ENCODE measurements around the gene SDR39U1.

Gene SDR39U1

DNA sequence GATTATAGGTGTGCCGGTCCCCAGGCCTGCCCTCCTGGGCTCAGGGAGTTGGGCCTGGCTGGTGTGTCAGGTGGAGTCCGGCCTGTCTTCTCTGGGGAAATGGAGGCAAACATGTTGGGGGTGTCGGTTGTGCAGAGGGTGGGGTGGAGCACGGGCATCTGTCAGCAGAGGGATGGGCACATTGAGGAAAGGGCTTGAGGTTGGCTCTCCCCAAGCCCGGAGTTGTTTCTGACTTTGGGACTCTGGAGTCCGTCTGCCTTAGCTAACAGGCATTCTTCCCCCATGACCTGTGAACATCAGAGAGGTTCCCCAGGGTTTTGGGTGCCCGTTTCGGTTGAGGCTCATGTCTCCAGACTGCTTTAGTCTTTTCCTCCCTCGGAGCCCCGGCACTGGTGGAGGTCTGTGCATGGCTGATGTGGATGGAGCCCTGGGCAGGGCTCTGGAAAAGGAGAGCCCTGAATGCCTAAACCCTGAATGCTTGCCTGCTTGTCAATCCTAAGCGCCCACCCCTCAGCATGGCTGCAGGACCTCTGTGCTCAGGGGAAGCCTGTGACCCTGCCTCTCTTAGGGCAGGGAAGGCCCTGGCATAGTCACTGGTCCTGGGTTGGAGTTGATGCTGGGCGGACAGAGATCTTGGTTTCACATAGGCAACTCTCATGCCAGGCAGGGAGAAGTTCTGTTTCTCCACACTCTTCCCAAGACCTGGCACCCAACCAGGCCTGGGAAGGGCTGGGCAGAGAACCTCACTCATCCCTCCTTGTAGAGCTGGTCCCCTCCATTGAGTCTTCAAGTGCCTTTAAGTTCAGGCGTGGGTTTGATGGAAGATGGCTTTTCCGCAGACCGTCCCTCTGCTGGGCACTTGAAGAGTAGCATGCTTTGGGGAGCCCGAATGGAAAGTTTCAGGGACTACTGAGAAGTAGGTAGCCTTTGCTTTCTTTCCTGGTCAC is 30.9 kb downstream of the SDR39U1 start:
- DNase-seq (ENCODE audit: low read depth), result no peak

- DNase-seq (ENCODE audit: low read depth), result no peak
Measured at GRCh38 chr14:24409956-24410355, 32.6 kb downstream of the SDR39U1 start.

- no peak for DNase-seq (ENCODE audit: low read depth)
Measured at GRCh38 chr14:24409192-24409591, 33.4 kb downstream of the SDR39U1 start.

DNA sequence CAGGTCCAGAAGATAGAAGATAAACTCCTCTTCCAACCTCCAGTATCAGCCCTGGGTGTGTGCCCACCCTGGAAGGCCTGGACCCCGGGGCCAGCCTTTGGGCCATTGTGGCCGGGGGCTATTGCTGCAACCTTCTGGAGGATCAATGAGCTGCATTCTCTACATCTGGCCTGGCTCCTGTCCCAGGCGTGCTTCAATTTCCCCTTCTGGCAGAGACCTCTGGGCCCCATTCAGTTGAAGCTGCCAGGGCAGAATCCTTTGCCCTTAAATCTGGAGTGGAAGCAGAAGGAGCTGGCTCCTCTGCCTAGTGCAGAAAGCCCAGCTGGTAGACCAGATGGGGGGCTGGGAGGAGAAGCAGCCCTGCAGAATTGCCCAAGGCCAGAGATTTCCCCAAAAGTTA is 33.8 kb downstream of the SDR39U1 start:
- no peak for DNase-seq (ENCODE audit: low read depth)

DNA sequence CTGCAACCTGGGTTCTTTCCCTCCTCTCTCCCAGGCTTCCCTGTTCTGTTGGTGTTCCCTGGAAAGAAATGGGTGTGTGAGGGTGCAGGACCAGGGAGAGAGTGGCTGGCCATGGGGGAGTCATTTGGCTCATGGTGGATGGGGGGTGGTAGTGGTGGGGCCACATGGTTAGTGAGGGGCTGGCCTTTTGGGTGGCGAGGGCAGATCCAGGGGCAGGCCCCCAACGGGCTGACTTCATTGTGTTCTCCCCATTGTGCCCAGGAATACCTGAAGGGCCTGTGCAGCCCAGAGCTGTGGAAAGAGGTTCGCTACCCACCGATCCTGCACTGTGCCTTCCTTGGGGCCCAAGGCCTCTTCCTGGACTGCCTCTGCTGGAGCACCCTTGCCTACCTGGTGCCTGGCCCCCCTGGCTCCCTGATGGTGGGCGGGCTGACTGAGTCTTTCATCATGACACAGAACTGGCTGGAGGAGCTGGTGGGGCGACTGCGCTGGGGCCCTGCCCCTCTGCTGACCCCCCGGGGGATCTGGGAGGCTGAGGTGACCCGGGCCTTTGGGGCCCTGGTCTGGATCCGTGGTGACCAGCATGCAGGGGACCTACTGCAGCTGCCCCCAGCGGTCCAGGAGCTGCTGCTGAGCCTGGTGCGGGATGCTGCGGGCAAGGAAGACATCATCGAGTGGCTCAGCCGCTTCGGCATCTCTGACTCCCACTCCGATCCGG is 34.8 kb downstream of the SDR39U1 start:
- no peak for DNase-seq (ENCODE audit: low read depth)

- no peak for DNase-seq (ENCODE audit: low read depth)
Measured at GRCh38 chr14:24406416-24406815, 36.2 kb downstream of the SDR39U1 start.

GRCh38 chr14:24404814-24405213 is 37.8 kb downstream of the SDR39U1 start:
- DNase-seq (ENCODE audit: low read depth), result no peak

DNA sequence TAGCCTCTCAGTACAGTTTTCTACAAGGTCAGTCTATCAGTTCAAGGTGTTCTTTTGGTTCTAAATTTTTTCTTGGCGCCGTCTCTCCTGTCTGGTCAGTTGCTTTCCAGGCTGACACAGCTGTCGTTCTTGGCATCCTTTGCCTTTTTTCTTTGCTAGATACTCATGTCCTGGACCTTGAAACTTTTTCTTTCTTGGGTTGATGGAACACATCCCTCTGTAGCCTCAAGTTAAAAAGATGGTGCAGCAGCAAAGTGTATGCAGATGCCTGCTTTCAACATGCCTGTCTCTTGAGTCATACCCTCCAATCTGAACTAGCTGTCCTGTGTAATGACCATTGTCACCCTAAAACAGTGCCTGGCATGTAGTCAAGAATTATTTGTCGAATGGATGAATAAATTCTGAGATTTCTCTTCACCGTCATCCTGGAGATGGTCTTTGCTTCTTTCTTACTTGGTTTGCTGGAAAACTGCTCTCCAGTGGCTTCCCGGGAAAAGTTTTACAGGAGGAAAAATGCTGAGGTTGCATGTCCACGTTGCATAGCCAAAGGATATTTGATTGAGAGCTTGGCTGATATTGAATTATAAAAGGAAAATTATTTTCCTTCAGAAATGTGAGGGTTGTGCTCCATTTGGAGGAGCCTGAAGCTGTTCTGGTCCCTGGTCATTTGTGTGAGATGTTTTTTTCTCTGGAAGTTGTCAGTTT is 39.1 kb downstream of the SDR39U1 start:
- no peak for DNase-seq (ENCODE audit: low read depth)

DNA sequence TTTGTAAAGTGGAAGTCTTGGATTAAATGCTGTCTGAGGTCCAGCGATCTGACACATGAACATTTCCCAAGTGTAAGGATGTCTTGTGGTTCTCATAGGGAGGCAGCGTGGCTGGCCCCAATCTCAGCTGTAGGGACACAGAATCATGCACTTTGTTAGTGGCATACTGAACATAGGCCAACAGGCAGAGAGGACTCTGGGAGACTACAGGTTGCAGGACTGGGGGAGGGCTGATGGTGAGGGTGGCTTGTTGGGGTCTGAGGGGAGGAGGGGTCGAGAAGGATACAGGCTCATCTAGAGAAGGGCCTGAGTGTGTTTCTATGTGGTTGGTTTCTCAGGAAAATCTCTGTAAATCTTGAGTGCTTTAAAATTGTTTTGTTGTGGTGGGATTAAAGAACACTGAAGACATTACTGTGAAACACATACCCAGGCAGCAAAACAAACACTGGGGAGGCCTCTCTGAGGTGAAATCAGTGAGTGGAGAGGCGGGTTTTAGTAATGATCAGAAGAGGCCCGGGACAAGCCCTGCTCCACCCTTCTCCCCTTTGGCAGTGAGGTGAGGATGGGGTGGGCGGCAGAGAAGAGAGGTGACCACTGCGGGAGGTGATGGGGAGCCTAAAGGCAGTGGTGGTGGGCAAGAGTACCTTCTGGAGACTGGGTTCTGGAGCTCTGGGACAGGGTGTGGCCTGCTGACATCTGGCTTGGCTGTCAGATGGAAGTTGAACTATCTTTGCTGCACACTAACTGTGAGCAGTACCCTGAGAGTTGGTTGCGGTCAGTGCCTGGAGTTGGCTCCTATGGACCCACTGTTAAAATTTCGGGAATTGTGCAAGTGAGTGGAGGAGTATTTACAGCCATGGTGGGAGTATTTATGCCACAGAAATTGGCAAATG is 40.5 kb downstream of the SDR39U1 start:
- DNase-seq (ENCODE audit: low read depth), result no peak

DNA sequence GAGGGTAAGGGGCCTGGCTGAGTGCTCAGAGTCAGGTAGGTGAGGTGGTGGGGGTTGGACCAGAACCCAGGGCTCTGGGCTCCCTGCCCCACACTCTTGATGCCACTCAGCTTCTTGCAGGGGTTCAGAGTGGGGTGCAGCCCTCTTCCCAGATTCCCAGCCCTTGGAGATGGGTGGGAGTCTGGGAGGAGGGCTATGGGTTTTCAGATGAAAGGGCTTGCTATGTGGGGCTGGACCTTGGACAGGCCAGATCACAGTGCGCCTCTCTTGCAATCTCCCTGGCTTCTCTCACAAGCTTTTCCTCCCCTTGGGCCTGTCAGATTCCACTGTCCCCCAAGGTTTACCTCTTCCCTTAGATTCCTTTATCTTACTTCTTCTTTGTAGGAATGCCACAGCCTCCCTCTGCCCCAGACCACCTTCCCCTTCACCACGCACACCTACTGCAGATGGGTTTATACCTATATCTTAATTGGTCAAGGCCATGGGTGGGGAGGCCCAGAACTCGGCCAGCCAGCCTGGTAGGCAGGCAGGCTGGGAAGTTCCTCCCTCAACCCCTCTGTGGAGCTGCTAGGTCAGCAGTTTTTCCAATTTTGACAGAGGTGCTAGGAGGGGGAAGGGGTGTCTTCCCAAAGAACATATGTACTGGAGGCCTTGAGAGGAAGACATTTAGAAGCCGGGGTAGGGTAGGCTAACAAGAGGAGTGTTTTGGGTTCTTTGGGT is 42.4 kb downstream of the SDR39U1 start:
- DNase-seq (ENCODE audit: low read depth), result no peak

DNA sequence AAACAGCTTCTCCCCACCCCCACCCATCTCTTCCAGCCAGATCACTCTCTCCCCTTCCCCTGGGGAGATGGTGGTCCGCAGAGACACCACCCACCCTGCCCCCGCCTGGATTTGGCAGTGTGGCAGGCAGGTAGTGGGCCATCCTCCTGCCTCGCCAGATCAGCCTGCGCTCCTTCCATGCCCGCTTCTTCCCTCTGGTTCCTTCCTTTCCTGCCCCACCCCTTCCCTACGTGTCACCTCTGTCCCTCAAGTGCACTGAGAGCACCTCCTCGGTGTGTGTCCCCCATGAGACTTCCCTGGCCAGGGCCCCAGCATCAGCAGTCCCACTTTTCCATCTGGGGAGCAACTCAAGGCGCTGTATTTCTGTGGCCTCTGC is 43.1 kb downstream of the SDR39U1 start:
- DNase-seq (ENCODE audit: low read depth), result no peak

- DNase-seq (ENCODE audit: low read depth), result no peak
Measured at GRCh38 chr14:24398653-24399446, 43.7 kb downstream of the SDR39U1 start, which contains the start of gene NYNRIN. Gene NYNRIN, plus strand, starts transcription at chr14:24399003. Its CDS starts 244 bp downstream, at chr14:24399247.

DNA sequence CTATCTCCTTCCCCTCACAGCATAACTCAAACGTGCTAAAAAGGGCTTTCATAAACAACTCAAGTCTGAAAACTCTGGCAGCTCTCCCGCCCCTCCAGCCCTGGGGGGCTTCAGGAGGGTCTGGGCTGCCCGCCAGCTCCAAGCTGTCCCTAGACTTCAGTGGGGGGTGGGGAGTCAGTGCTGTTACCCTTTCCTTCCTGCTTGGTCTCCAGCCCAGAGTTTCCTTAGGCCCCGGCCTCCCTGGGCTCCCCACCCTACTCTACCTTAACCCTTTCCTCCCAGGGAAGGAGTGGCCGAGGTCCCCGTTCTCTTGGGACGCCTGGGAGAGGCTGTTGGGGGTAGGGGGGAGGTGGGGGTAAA is 44.3 kb downstream of the SDR39U1 start:
- no peak for DNase-seq (ENCODE audit: low read depth)

DNA sequence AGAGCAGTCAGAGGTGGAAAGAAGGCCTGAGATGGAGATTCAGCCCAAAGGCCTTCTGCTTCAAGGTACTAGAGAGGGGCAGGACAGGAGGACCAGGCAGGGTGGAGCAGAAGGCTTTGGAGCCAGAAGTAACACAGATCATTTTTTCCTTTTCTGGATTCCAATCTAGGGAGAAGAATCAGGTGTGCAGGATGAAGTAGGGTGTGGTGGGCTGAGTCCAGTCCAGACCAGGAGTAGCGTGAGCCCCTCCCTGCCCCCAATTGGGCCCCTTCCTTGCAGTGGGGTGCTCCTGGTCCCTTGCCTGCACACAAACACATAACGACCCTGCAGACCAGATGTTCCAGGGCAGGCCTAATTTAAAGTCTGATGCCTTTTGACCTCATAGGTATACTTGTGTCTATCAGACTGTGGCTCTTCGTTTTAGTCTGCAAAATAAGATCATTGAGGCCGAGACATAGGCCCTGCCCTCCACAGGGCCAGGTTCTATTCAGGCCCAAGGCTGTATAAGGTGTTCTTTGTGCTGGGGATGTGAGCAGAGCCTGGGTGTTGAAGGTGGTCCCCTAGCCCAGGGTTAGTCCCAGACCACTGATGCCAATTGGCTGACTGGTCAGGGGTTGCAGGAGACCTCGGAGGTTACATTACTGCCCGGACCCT is 44.8 kb downstream of the SDR39U1 start:
- no peak for DNase-seq (ENCODE audit: low read depth)

- no peak for DNase-seq (ENCODE audit: low read depth)
Measured at GRCh38 chr14:24395609-24396582, 46.7 kb downstream of the SDR39U1 start.

DNA sequence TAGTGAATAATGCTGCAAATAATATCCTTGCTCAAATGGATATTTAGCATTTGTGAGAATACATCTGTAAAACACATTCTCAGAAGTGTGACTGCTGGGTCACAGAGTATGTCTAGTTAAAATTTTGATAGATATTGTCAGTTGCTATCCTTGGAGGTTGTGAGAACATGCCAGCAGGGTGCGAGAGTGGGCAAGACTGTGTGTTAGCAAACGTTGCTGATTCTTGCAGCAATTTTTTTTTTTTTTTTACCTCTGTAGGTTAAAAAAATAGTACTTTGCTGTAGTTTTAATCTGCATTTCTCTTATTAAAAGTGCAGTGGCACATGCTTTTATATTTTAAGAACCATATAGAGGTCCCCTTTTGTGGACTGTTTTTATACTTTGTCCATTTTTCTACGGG is 48.3 kb downstream of the SDR39U1 start:
- DNase-seq (ENCODE audit: low read depth), result no peak

DNA sequence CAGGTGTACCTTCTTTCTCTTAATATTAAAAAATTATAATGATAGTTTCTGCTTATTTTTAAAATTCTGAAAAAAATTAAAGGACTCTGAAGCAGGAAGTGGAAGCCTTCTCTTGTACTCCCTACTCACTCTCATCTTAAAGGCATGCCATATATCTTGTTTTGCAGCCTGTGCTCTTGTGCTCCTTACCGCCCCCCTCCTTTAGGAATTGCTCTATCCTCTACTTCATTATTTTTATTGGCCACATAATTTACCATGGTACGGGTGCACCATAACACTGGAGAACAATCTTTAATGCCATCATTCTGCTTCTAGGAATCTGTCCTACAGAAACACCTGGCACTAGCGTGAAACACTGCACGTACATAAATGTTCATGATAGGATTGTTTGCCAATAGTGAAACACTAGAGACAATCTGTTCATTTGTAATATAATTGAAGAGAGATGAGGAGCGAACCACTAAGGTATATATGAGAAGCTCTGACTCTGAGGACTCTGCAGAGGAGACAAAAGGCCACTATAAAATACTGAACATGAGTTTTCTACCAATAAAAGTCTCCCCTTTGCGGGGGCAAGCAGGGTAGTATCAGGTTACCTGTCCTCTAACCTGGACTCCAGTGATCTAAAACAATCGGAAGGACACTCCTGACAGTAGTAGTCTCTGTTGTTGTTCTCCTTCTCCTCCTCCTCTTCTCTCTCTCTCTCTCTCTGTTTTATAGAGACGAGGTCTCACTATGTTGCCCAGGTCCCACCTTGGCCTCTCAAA is 50.1 kb downstream of the SDR39U1 start:
- DNase-seq (ENCODE audit: low read depth), result no peak
